HG03457 (cell line): ENCODE results near the gene IL1RAP.

Experiments used
- ATAC-seq: cut with Tn5 transposase; IDR thresholded peaks from one replicate; pipeline ENCODE4 v1.9.1; 2021; ENCODE audit warnings: moderate number of reproducible peaks; ENCODE audit not compliant: unreplicated experiment

Gene IL1RAP

GRCh38 chr3:190541008-190541407 is 27.1 kb downstream of the IL1RAP start:
- ATAC-seq, result no peak

- no peak for ATAC-seq
Measured at GRCh38 chr3:190541560-190541959, 27.7 kb downstream of the IL1RAP start.

- ATAC-seq, result no peak
Measured at GRCh38 chr3:190542846-190543245, 29.0 kb downstream of the IL1RAP start.

- no peak for ATAC-seq
Measured at GRCh38 chr3:190543671-190544070, 29.8 kb downstream of the IL1RAP start.

GRCh38 chr3:190545191-190545590 is 31.3 kb downstream of the IL1RAP start:
- ATAC-seq, result no peak

- no peak for ATAC-seq
Measured at GRCh38 chr3:190546881-190547510, 33.1 kb downstream of the IL1RAP start.

- no peak for ATAC-seq
Measured at GRCh38 chr3:190548031-190548656, 34.3 kb downstream of the IL1RAP start.

- no peak for ATAC-seq
Measured at GRCh38 chr3:190552021-190552420, 38.1 kb downstream of the IL1RAP start.

- no peak for ATAC-seq
Measured at GRCh38 chr3:190552969-190553759, 39.3 kb downstream of the IL1RAP start.

- ATAC-seq, result no peak
Measured at GRCh38 chr3:190554197-190554596, 40.3 kb downstream of the IL1RAP start.

GRCh38 chr3:190556351-190556750 is 42.5 kb downstream of the IL1RAP start:
- no peak for ATAC-seq

- ATAC-seq, result no peak
Measured at GRCh38 chr3:190557296-190557695, 43.4 kb downstream of the IL1RAP start.

- ATAC-seq, result no peak
Measured at GRCh38 chr3:190558316-190558715, 44.4 kb downstream of the IL1RAP start.

- no peak for ATAC-seq
Measured at GRCh38 chr3:190558796-190559195, 44.9 kb downstream of the IL1RAP start.

- no peak for ATAC-seq
Measured at GRCh38 chr3:190560013-190560895, 46.4 kb downstream of the IL1RAP start.

GRCh38 chr3:190562866-190563510 is 49.1 kb downstream of the IL1RAP start:
- no peak for ATAC-seq

- no peak for ATAC-seq
Measured at GRCh38 chr3:190564175-190564574, 50.3 kb downstream of the IL1RAP start.

GRCh38 chr3:190566043-190566933 is 52.4 kb downstream of the IL1RAP start:
- no peak for ATAC-seq

- ATAC-seq, result no peak
Measured at GRCh38 chr3:190568036-190568435, 54.2 kb downstream of the IL1RAP start.

GRCh38 chr3:190574473-190574872 is 60.6 kb downstream of the IL1RAP start:
- ATAC-seq, result no peak
